ENCODE data around the gene NATD1. TPM values are rescaled to one million over a fixed set of nuclear protein-coding genes. Genes with fewer than 3 reads are reported as not detected.

Gene NATD1
- 2.2 to 3.5 TPM (median 3.2 TPM) in 5 replicates for total RNA-seq (2022; extraction: Qiagen RNA extraction; ENCODE audit: low read depth)

GRCh38 chr17:21252796-21253645, at the start of gene NATD1:
Gene NATD1, minus strand, starts transcription at chr17:21253410. Its CDS starts 146 bp downstream, at chr17:21253264.

GRCh38 chr17:21284319-21285163, 31.3 kb upstream of the NATD1 start, which contains the start of gene MAP2K3:
Gene MAP2K3, plus strand, starts transcription at chr17:21284711. Its CDS starts 210 bp downstream, at chr17:21284921.

GRCh38 chr17:21214015-21214776, 39.0 kb downstream of the NATD1 start, which contains the start of gene TMEM11:
Gene TMEM11, minus strand, starts transcription at chr17:21214161. Its CDS starts 9 bp downstream, at chr17:21214152.

Other genes with a start within 250 kb of the NATD1 start
- gene USP22, start 210.4 kb downstream of the NATD1 start, total RNA-seq (2022; extraction: Qiagen RNA extraction; ENCODE audit: low read depth): 99.9 to 140 TPM (median 121 TPM) in 5 replicates
- gene DHRS7B, start 126.4 kb downstream of the NATD1 start, total RNA-seq (2022; extraction: Qiagen RNA extraction; ENCODE audit: low read depth): 17.1 to 21.2 TPM (median 20.3 TPM) in 5 replicates
- gene TMEM11, start 39.2 kb downstream of the NATD1 start, total RNA-seq (2022; extraction: Qiagen RNA extraction; ENCODE audit: low read depth): 53.4 to 71.0 TPM (median 68.1 TPM) in 5 replicates
- gene MAP2K3, start 31.3 kb upstream of the NATD1 start, total RNA-seq (2022; extraction: Qiagen RNA extraction; ENCODE audit: low read depth): 87.0 to 135 TPM (median 103 TPM) in 5 replicates
- gene KCNJ12, start 122.9 kb upstream of the NATD1 start, total RNA-seq (2022; extraction: Qiagen RNA extraction; ENCODE audit: low read depth): 0.67 to 1.5 TPM (median 1.4 TPM) in 5 replicates

Data from A549 treated with ZK216348 at 1 μM for 4 hours (cell line).